ENCODE data around the gene PPP1R1A.

DNA sequence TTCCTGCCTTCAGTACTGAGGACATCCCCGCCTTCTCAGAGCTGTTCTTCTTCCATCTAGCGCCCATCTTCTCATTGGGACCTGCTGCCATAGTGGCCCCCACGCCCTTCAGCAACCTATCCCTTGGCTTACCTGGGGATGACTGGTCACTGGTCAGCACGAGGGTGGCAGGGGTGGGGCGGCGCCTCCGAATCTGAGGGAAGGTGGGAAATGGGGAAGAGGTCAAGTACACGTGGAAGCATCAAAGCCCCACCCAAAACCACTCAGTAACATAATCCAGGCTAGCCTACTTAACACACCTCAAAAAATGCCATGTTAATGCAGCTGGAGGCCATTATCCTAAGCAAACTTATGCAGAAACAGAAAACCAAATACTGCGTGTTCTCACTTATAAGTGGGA is 4.3 kb downstream of the PPP1R1A start:
- TF ChIP-seq, protein P1, sequence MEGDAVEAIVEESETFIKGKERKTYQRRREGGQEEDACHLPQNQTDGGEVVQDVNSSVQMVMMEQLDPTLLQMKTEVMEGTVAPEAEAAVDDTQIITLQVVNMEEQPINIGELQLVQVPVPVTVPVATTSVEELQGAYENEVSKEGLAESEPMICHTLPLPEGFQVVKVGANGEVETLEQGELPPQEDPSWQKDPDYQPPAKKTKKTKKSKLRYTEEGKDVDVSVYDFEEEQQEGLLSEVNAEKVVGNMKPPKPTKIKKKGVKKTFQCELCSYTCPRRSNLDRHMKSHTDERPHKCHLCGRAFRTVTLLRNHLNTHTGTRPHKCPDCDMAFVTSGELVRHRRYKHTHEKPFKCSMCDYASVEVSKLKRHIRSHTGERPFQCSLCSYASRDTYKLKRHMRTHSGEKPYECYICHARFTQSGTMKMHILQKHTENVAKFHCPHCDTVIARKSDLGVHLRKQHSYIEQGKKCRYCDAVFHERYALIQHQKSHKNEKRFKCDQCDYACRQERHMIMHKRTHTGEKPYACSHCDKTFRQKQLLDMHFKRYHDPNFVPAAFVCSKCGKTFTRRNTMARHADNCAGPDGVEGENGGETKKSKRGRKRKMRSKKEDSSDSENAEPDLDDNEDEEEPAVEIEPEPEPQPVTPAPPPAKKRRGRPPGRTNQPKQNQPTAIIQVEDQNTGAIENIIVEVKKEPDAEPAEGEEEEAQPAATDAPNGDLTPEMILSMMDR (IDR thresholded peaks at IDR 0.05), result no peak
- TF ChIP-seq EP300 (IDR thresholded peaks at IDR 0.05) (no peak), POLR2A (IDR thresholded peaks at IDR 0.05; ENCODE audit: low read depth) (no peak)

All from esophagus muscularis mucosa (tissue), 4 donors.